ENCODE results near the gene KIF16B. TPM values are rescaled to one million over a fixed set of nuclear protein-coding genes. Genes with fewer than 3 reads are reported as not detected.

The KIF16B gene
- total RNA-seq, 1 experiment from 2014 or later = 12.7 TPM

DNA sequence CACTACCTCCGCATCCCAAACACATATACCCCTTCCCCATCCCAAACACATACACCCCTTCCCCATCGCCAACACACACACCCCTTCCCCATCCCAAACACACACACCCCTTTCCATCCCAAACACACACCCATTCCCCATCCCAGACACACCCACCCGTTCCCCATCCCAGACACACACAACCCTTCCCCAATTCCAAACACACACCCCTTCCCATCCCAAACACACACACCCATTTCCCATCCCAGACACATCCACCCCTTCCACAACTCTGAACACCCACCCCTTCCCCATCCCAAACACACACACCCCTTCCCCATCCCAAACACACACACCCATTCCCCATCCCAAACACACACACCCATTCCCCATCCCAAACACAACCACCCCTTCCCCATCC lies 314.5 kb downstream of the KIF16B start:
- ATAC-seq = no peak
- Histone ChIP-seq H3K27ac (ENCODE audit: low read length) (no peak overlapping the region), H3K4me3 (ENCODE audit: low read length) (no peak overlapping the region), H3K79me2 (ENCODE audit: low read length) (no peaks in the 10 kb centered on the region), H3K27me3 (ENCODE audit: low read length) (no peaks in the 10 kb centered on the region), H3K9me2 (replicated peaks; ENCODE audit: low read length) (no peaks in the 10 kb centered on the region), H3K36me3 (ENCODE audit: low read depth, low read length) (no peaks in the 10 kb centered on the region), H3K9me3 (ENCODE audit: low read length) (no peaks in the 10 kb centered on the region), H2AFZ (ENCODE audit: low read length) (no peak overlapping the region), H3K9ac (ENCODE audit: low read length) (no peak overlapping the region), H3K4me2 (ENCODE audit: low read length) (no peak overlapping the region), H3F3A (ENCODE audit: low read length, unreplicated experiment) (no peaks in the 10 kb centered on the region), H4K20me1 (ENCODE audit: low read length) (no peaks in the 10 kb centered on the region), H3K4me1 (ENCODE audit: insufficient read depth, low read length) (peaks cover 13% of the 10 kb centered on the region)
- ChIA-PET CTCF (no interaction called here), POLR2A (ENCODE audit: unreplicated experiment) (no interaction called here)
- BruUV-seq (replicated peaks) = no TSS peak
- intact Hi-C loops (cut with micrococcal nuclease) = no loop called here
- DNase-seq = no peak
- TF ChIP-seq, protein P1, sequence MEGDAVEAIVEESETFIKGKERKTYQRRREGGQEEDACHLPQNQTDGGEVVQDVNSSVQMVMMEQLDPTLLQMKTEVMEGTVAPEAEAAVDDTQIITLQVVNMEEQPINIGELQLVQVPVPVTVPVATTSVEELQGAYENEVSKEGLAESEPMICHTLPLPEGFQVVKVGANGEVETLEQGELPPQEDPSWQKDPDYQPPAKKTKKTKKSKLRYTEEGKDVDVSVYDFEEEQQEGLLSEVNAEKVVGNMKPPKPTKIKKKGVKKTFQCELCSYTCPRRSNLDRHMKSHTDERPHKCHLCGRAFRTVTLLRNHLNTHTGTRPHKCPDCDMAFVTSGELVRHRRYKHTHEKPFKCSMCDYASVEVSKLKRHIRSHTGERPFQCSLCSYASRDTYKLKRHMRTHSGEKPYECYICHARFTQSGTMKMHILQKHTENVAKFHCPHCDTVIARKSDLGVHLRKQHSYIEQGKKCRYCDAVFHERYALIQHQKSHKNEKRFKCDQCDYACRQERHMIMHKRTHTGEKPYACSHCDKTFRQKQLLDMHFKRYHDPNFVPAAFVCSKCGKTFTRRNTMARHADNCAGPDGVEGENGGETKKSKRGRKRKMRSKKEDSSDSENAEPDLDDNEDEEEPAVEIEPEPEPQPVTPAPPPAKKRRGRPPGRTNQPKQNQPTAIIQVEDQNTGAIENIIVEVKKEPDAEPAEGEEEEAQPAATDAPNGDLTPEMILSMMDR (conservative IDR thresholded peaks at IDR 0.05; ENCODE audit: low read depth, low read length) = no peak
- TF ChIP-seq EZH2phosphoT487 (IDR thresholded peaks at IDR 0.05; ENCODE audit: borderline replicate concordance, low read length) = no peak
- no peak for TF ChIP-seq EZH2 (IDR thresholded peaks at IDR 0.05; ENCODE audit: low read length, unreplicated experiment)

DNA sequence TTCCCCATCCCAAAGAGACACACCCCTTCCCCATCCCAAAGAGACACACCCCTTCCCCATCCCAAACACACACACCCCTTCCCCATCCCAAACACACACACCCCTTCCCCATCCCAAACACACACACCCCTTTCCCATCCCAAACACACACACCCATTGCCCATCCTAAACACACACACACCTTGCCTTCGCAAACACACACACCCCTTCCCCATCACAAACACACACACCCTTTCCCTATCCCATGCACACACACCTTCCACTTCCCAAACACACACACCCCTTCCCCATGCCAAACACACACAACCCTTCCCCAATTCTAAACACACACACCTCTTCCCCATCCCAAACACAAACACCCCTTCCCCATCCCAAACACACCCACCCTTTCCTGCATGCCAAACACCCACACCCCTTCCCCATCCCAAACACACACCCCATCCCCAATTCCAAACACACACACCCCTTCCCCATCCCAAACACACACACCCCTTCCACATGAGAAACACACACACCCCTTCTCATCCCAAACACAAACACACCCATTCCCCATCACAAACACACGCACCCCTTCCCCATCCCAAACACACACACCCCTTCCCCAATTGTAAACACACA lies 315.3 kb downstream of the KIF16B start:
- BruUV-seq (replicated peaks) = no TSS peak
- Histone ChIP-seq H2AFZ (ENCODE audit: low read length) (no peak overlapping the region), H3K9me3 (ENCODE audit: low read length) (no peaks in the 10 kb centered on the region), H4K20me1 (ENCODE audit: low read length) (no peaks in the 10 kb centered on the region), H3K9me2 (replicated peaks; ENCODE audit: low read length) (no peaks in the 10 kb centered on the region), H3K79me2 (ENCODE audit: low read length) (no peaks in the 10 kb centered on the region), H3K4me1 (ENCODE audit: insufficient read depth, low read length) (peaks cover 13% of the 10 kb centered on the region), H3K9ac (ENCODE audit: low read length) (no peak overlapping the region), H3F3A (ENCODE audit: low read length, unreplicated experiment) (no peaks in the 10 kb centered on the region), H3K36me3 (ENCODE audit: low read depth, low read length) (no peaks in the 10 kb centered on the region), H3K27ac (ENCODE audit: low read length) (no peak overlapping the region), H3K4me2 (ENCODE audit: low read length) (no peak overlapping the region), H3K4me3 (ENCODE audit: low read length) (no peak overlapping the region), H3K27me3 (ENCODE audit: low read length) (no peaks in the 10 kb centered on the region)
- CTCF ChIA-PET = no interaction called here
- intact Hi-C loops (cut with micrococcal nuclease) = no loop called here
- POLR2A ChIA-PET (ENCODE audit: unreplicated experiment) = no interaction called here
- TF ChIP-seq EZH2 (IDR thresholded peaks at IDR 0.05; ENCODE audit: low read length, unreplicated experiment) (no peak), EZH2phosphoT487 (IDR thresholded peaks at IDR 0.05; ENCODE audit: borderline replicate concordance, low read length) (no peak)
- TF ChIP-seq, protein P1 (conservative IDR thresholded peaks at IDR 0.05; ENCODE audit: low read depth, low read length) = no peak
- ATAC-seq (no peak), DNase-seq (no peak)

DNA sequence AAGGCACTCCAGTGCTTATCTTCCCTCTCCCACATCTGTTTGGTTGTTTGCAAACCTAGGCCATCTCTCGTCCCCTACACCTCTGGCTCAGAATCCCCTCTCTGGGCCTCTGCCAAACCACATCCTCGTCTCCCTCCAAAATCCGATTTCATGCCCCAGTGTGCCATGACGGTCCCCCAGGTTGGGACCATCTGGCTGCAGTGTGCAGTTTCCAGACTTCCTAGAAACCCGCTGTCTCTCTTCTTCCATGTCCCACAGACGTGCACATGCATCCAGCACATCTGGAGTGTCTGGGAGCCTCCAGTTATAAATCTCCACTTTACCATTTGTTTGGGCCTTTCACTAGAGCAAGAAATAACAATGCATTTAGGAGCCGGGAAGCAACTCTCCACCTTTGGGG lies 316.2 kb downstream of the KIF16B start:
- Histone ChIP-seq H3K79me2 (ENCODE audit: low read length) (no peaks in the 10 kb centered on the region), H3K9me2 (replicated peaks; ENCODE audit: low read length) (no peaks in the 10 kb centered on the region), H3K9me3 (ENCODE audit: low read length) (no peaks in the 10 kb centered on the region), H3K27ac (ENCODE audit: low read length) (no peak overlapping the region), H3K9ac (ENCODE audit: low read length) (no peak overlapping the region), H3K4me2 (ENCODE audit: low read length) (no peak overlapping the region), H4K20me1 (ENCODE audit: low read length) (no peaks in the 10 kb centered on the region), H3K4me1 (ENCODE audit: insufficient read depth, low read length) (peaks cover 13% of the 10 kb centered on the region), H2AFZ (ENCODE audit: low read length) (no peak overlapping the region), H3K36me3 (ENCODE audit: low read depth, low read length) (no peaks in the 10 kb centered on the region), H3K27me3 (ENCODE audit: low read length) (no peaks in the 10 kb centered on the region), H3K4me3 (ENCODE audit: low read length) (no peak overlapping the region), H3F3A (ENCODE audit: low read length, unreplicated experiment) (no peaks in the 10 kb centered on the region)
- intact Hi-C loops (cut with micrococcal nuclease) = no loop called here
- ATAC-seq (no peak), DNase-seq (no peak)
- CTCF ChIA-PET = no interaction called here
- no TSS peak for BruUV-seq (replicated peaks)
- POLR2A ChIA-PET (ENCODE audit: unreplicated experiment) = no interaction called here
- TF ChIP-seq EZH2phosphoT487 (IDR thresholded peaks at IDR 0.05; ENCODE audit: borderline replicate concordance, low read length) (no peak), EZH2 (IDR thresholded peaks at IDR 0.05; ENCODE audit: low read length, unreplicated experiment) (no peak)

Measured in PC-3 (cell line).